IMR-90 (cell line): ENCODE results near the gene ZSCAN5A. TPM values are rescaled to one million over a fixed set of nuclear protein-coding genes. Genes with fewer than 3 reads are reported as not detected.

Experiments used
- ATAC-seq: fragments of 200-7000 bp; cut with Tn5 transposase; 2 replicates; pipeline ENCODE4 v1.9.1; 2020; ENCODE audit warnings: low read depth, mild to moderate bottlenecking, moderate library complexity
- BruUV-seq: library from RNA; stranded (reverse); fragments of 400-500 nt; replicated peaks from 2 replicates; lab custom pipeline; 2021; lab: Mats Ljungman, UMichigan
- CTCF ChIA-PET: fragments of 300-600 bp; formaldehyde crosslinking; extraction: SDS; loops from one replicate; lab custom pipeline; 2021; ENCODE audit warnings: antibody characterized with exemption; lab: Yijun Ruan, JAX
- POLR2A ChIA-PET: fragments of 300-600 bp; sonication (Branson Sonifier 250); formaldehyde crosslinking; loops from one replicate; lab custom pipeline; 2022; ENCODE audit warnings: antibody characterized with exemption; ENCODE audit not compliant: unreplicated experiment; lab: Charles Lee
- DNase-seq: peaks from one replicate; pipeline ENCODE4 v3.0.0; 2013
- H2AFZ ChIP-seq: replicated peaks from 2 replicates; pipeline ENCODE3; 2013; ENCODE audit warnings: low read length, mild to moderate bottlenecking; ENCODE audit not compliant: poor library complexity
- H2AK5ac ChIP-seq: 2 replicates; pipeline ENCODE4 v1.6.1; 2013; ENCODE audit warnings: low read depth, low read length, inconsistent platforms
- H2AK9ac ChIP-seq: replicated peaks from 2 replicates; pipeline ENCODE3; 2013; ENCODE audit warnings: mild to moderate bottlenecking, low read depth, low read length, moderate library complexity; ENCODE audit not compliant: poor library complexity
- H2BK120ac ChIP-seq: 2 replicates; pipeline ENCODE4 v1.6.1; 2013; ENCODE audit warnings: low read depth, low read length, inconsistent platforms
- H2BK15ac ChIP-seq: 3 replicates; pipeline ENCODE4 v1.6.1; 2013; ENCODE audit warnings: low read depth, low read length, inconsistent platforms
- H2BK20ac ChIP-seq: 2 replicates; pipeline ENCODE4 v1.6.1; 2013; ENCODE audit warnings: low read depth, mild to moderate bottlenecking, inconsistent platforms, low read length, moderate library complexity
- H2BK5ac ChIP-seq: 2 replicates; pipeline ENCODE4 v1.6.1; 2013; ENCODE audit warnings: mild to moderate bottlenecking, low read depth, low read length, inconsistent platforms; ENCODE audit not compliant: poor library complexity, severe bottlenecking
- H3K14ac ChIP-seq: replicated peaks from 2 replicates; pipeline ENCODE4 v1.6.1; 2013; ENCODE audit warnings: low read depth, low read length, inconsistent platforms
- H3K18ac ChIP-seq: 2 replicates; pipeline ENCODE4 v1.6.1; 2013; ENCODE audit warnings: low read depth, low read length, control low read depth
- H3K23ac ChIP-seq: 2 replicates; pipeline ENCODE4 v1.6.1; 2013; ENCODE audit warnings: low read depth, low read length, inconsistent platforms
- H3K27ac ChIP-seq: 2 replicates; pipeline ENCODE4 v1.5.1; 2013; ENCODE audit warnings: mild to moderate bottlenecking, control low read depth, low read length; ENCODE audit not compliant: insufficient read depth
- H3K27me3 ChIP-seq: 2 replicates; pipeline ENCODE4 v1.6.1; 2013; ENCODE audit warnings: low read length; ENCODE audit not compliant: control insufficient read depth, insufficient read depth
- H3K36me3 ChIP-seq: 2 replicates; pipeline ENCODE4 v1.6.1; 2013; ENCODE audit warnings: low read length, mixed read lengths; ENCODE audit not compliant: control insufficient read depth, insufficient read depth
- H3K4ac ChIP-seq: 2 replicates; pipeline ENCODE4 v1.6.1; 2013; ENCODE audit warnings: low read depth, low read length, inconsistent platforms
- H3K4me1 ChIP-seq: 2 replicates; pipeline ENCODE4 v1.6.1; 2013; ENCODE audit warnings: low read length, mixed read lengths; ENCODE audit not compliant: control insufficient read depth, insufficient read depth
- H3K4me2 ChIP-seq: 2 replicates; pipeline ENCODE4 v1.6.1; 2013; ENCODE audit warnings: low read depth, mild to moderate bottlenecking, control low read depth, low read length, moderate library complexity
- H3K4me3 ChIP-seq: 2 replicates; pipeline ENCODE4 v1.5.1; 2013; ENCODE audit warnings: low read depth, mild to moderate bottlenecking, control low read depth, low read length, moderate library complexity; ENCODE audit not compliant: insufficient read depth
- H3K56ac ChIP-seq: 2 replicates; pipeline ENCODE4 v1.6.1; 2013; ENCODE audit warnings: low read length, inconsistent platforms; ENCODE audit not compliant: insufficient read depth; ENCODE audit errors: extremely low read depth
- H3K79me1 ChIP-seq, 2 experiments: 2 replicates each; pipeline ENCODE4 v1.6.1; 2013; ENCODE audit warnings: low read length in 2 of 2, inconsistent platforms in 1 of 2, low read depth in 1 of 2
- H3K9ac ChIP-seq: 2 replicates; pipeline ENCODE4 v1.6.1; 2013; ENCODE audit warnings: low read depth, low read length, control low read depth
- H3K9me1 ChIP-seq: 2 replicates; pipeline ENCODE4 v1.6.1; 2013; ENCODE audit warnings: low read length, inconsistent platforms; ENCODE audit not compliant: insufficient read depth
- H3K9me3 ChIP-seq: 2 replicates; pipeline ENCODE4 v1.6.1; 2013; ENCODE audit warnings: low read length; ENCODE audit not compliant: control insufficient read depth, insufficient read depth
- H4K20me1 ChIP-seq: 2 replicates; pipeline ENCODE4 v1.6.1; 2013; ENCODE audit warnings: low read length, inconsistent platforms; ENCODE audit not compliant: insufficient read depth
- H4K5ac ChIP-seq: 2 replicates; pipeline ENCODE4 v1.6.1; 2013; ENCODE audit warnings: mild to moderate bottlenecking, low read depth, low read length, control low read depth
- H4K8ac ChIP-seq, 2 experiments: 2 replicates each; pipeline ENCODE4 v1.6.1; 2013; ENCODE audit warnings: low read depth in 2 of 2, low read length in 2 of 2, control low read depth in 1 of 2, inconsistent platforms in 1 of 2
- H4K91ac ChIP-seq: 2 replicates; pipeline ENCODE4 v1.6.1; 2013; ENCODE audit warnings: low read depth, low read length, inconsistent platforms; ENCODE audit not compliant: insufficient read depth
- BHLHE40 ChIP-seq: fragments of 150-350 bp; IDR thresholded peaks from 2 replicates; pipeline ENCODE4 v1.6.1; 2016; ENCODE audit warnings: mild to moderate bottlenecking, low read depth, low read length
- CEBPB ChIP-seq: IDR thresholded peaks from 2 replicates; pipeline ENCODE4 v1.6.1; 2012; ENCODE audit warnings: low read depth, low read length, improper control_type of control experiment
- CHD1 ChIP-seq: IDR thresholded peaks from 2 replicates; pipeline ENCODE4 v1.6.1; 2012; ENCODE audit warnings: low read depth, low read length, improper control_type of control experiment
- CTCF ChIP-seq: conservative IDR thresholded peaks from 2 replicates; pipeline ENCODE4 v1.5.1; 2012; ENCODE audit warnings: mild to moderate bottlenecking, low read depth, low read length, improper control_type of control experiment
- ELK1 ChIP-seq: fragments of 150-350 bp; IDR thresholded peaks from 2 replicates; pipeline ENCODE4 v1.6.1; 2016; ENCODE audit warnings: low read depth, mild to moderate bottlenecking, low read length, moderate library complexity, borderline replicate concordance
- FOS ChIP-seq: fragments of 150-350 bp; IDR thresholded peaks from 2 replicates; pipeline ENCODE4 v1.6.1; 2016; ENCODE audit warnings: low read depth, low read length
- MAFK ChIP-seq: IDR thresholded peaks from 2 replicates; pipeline ENCODE4 v1.6.1; 2012; ENCODE audit warnings: low read depth, low read length, improper control_type of control experiment
- MAZ ChIP-seq: IDR thresholded peaks from 2 replicates; pipeline ENCODE4 v1.6.1; 2012; ENCODE audit warnings: low read depth, mild to moderate bottlenecking, low read length, improper control_type of control experiment, moderate library complexity, borderline replicate concordance
- MXI1 ChIP-seq: IDR thresholded peaks from 2 replicates; pipeline ENCODE4 v1.6.1; 2012; ENCODE audit warnings: low read depth, mild to moderate bottlenecking, low read length, moderate library complexity, borderline replicate concordance
- NFE2L2 ChIP-seq: fragments of 150-350 bp; IDR thresholded peaks from 2 replicates; pipeline ENCODE4 v1.6.1; 2016; ENCODE audit warnings: low read depth, mild to moderate bottlenecking, low read length
- POLR2A ChIP-seq: IDR thresholded peaks from 2 replicates; pipeline ENCODE4 v1.6.1; 2012; ENCODE audit warnings: mild to moderate bottlenecking, low read depth, low read length
- RAD21 ChIP-seq: IDR thresholded peaks from 2 replicates; pipeline ENCODE4 v1.6.1; 2012; ENCODE audit warnings: low read length, improper control_type of control experiment
- RCOR1 ChIP-seq: IDR thresholded peaks from 2 replicates; pipeline ENCODE4 v1.6.1; 2012; ENCODE audit warnings: mild to moderate bottlenecking, low read length, improper control_type of control experiment; ENCODE audit not compliant: insufficient replicate concordance
- RFX5 ChIP-seq: IDR thresholded peaks from 2 replicates; pipeline ENCODE4 v1.8.0; 2012; ENCODE audit warnings: low read depth, mild to moderate bottlenecking, low read length, moderate library complexity
- SMC3 ChIP-seq: fragments of 150-350 bp; IDR thresholded peaks from 2 replicates; pipeline ENCODE4 v1.6.1; 2016; ENCODE audit warnings: low read depth, mild to moderate bottlenecking, antibody characterized with exemption, low read length, moderate library complexity
- USF2 ChIP-seq: fragments of 150-350 bp; IDR thresholded peaks from 2 replicates; pipeline ENCODE4 v1.6.1; 2017; ENCODE audit warnings: mild to moderate bottlenecking, antibody characterized with exemption, low read length, low read depth
- WGBS, 2 experiments: methylation state at CpG; one replicate each; pipeline versions ENCODE4 v1.1.5 to v1.1.7; 2013; ENCODE audit warnings: missing lambda C conversion rate in 2 of 2; ENCODE audit not compliant: insufficient read length in 1 of 2; ENCODE audit errors: extremely low coverage in 2 of 2; 5-methylcytosine and 5-hydroxymethylcytosine counted together
- dilution Hi-C: fragments of 300-500 bp; cut with HindIII; formaldehyde crosslinking; loops from one replicate; pipeline ENCODE4 v1.14.3; 2018; ENCODE audit warnings: low sequenced_read_pairs; ENCODE audit not compliant: unreplicated experiment
- in situ Hi-C: fragments of 300-500 bp; cut with MboI; formaldehyde crosslinking; loops from 3 replicates; pipeline ENCODE4 v1.14.3; 2019; ENCODE audit warnings: low sequenced_read_pairs, inconsistent platforms, mixed read lengths
- intact Hi-C: fragments of 100-400 bp; cut with micrococcal nuclease; formaldehyde crosslinking; loops from 2 replicates; pipeline ENCODE4 v1.10.0; 2022
- polyA plus RNA-seq, 3 experiments: library from polyadenylated mRNA; depleted of rRNA; stranded (reverse); fragments of >200 nt; gene quantifications; 2 replicates each; pipeline ENCODE4 v1.2.3, GENCODE V29; 2012; ENCODE audit warnings: low replicate concordance in 1 of 3
- total RNA-seq: library from RNA; depleted of rRNA; stranded (reverse); fragments of >200 nt; gene quantifications from 2 replicates; pipeline ENCODE4 v1.2.3, GENCODE V29; 2012

ZSCAN5A gene
- total and polyA plus RNA-seq, 2 of the 4 experiments (the other 2 are of a cell fraction): 4.3 to 5.0 TPM

GRCh38 chr19:56321989-56322440, 7.4 kb upstream of the ZSCAN5A start:
- no peak overlapping the region for H3K18ac ChIP-seq
- POLR2A ChIA-PET: no interaction called here
- H4K91ac ChIP-seq: no peak overlapping the region
- no peaks in the 10 kb centered on the region for H4K20me1 ChIP-seq
- TF ChIP-seq RAD21 (no peak), NFE2L2 (no peak), RFX5 (no peak), SMC3 (no peak), USF2 (no peak), ELK1 (no peak), MAZ (no peak), CEBPB (no peak), BHLHE40 (no peak), FOS (no peak), POLR2A (no peak), CHD1 (no peak), RCOR1 (no peak), CTCF (no peak), MXI1 (no peak), MAFK (no peak)
- no peak overlapping the region for H2BK15ac ChIP-seq
- no peak overlapping the region for H3K27ac ChIP-seq
- H2BK20ac ChIP-seq: no peak overlapping the region
- ATAC-seq: no peak
- no peak for DNase-seq
- H3K4me1 ChIP-seq: no peaks in the 10 kb centered on the region
- H4K8ac ChIP-seq: no peak overlapping the region
- H4K5ac ChIP-seq: no peak overlapping the region
- no TSS peak for BruUV-seq
- H3K14ac ChIP-seq: no peak overlapping the region
- H2BK5ac ChIP-seq: no peak overlapping the region
- no peaks in the 10 kb centered on the region for H3K27me3 ChIP-seq
- in situ Hi-C loops (no loop called here), dilution Hi-C loops (no loop called here), intact Hi-C loops (no loop called here)
- H3K56ac ChIP-seq: no peak overlapping the region
- H3K9me3 ChIP-seq: no peaks in the 10 kb centered on the region
- no peak overlapping the region for H2AFZ ChIP-seq
- WGBS, 2 experiments: 96% methylated on average over 4 of the region's 7 CpGs; no CpG with 5 or more reads in 1 of the 2 experiments
- no peak overlapping the region for H2BK120ac ChIP-seq
- no peaks in the 10 kb centered on the region for H3K36me3 ChIP-seq
- CTCF ChIA-PET: interaction anchor here (1.1 kb wide), 1 partner anchor 11 kb away, joined by 3 read pairs; no protein-coding TSS in a partner anchor
- no peak overlapping the region for H3K4ac ChIP-seq
- H3K4me3 ChIP-seq: no peak overlapping the region
- H3K79me1 ChIP-seq: no peaks in the 10 kb centered on the region
- H3K9me1 ChIP-seq: no peaks in the 10 kb centered on the region
- no peak overlapping the region for H3K4me2 ChIP-seq
- H3K23ac ChIP-seq: no peak overlapping the region
- no peak overlapping the region for H3K9ac ChIP-seq
- H2AK5ac ChIP-seq: no peak overlapping the region
- H2AK9ac ChIP-seq: no peak overlapping the region
